Fibroblast of lung (primary cell): ENCODE data around the gene PCDHA5. TPM values are rescaled to one million over a fixed set of nuclear protein-coding genes. Genes with fewer than 3 reads are reported as not detected.
"Not testable (repeated sequence)": the region's sequence is repeated elsewhere in the genome, so short reads cannot be mapped to it uniquely, and the experiment has no call there.

Experiments used
- DNase-seq, 2 donors: peaks; one replicate each; pipeline versions ENCODE4 v3.0.0 to v3.0.0-alpha.2; 2010; ENCODE audit warnings: low read depth in 2 of 2
- H2AFZ ChIP-seq: 2 replicates; pipeline ENCODE4 v1.5.1; 2012; ENCODE audit warnings: low read length, control low read depth, inconsistent platforms
- H3K27ac ChIP-seq: 2 replicates; pipeline ENCODE4 v1.5.1; 2011; ENCODE audit warnings: low read length, control low read depth; ENCODE audit not compliant: insufficient read depth
- H3K27me3 ChIP-seq: 2 replicates; pipeline ENCODE4 v1.5.1; 2011; ENCODE audit warnings: mild to moderate bottlenecking, low read length; ENCODE audit not compliant: control insufficient read depth, insufficient read depth
- H3K36me3 ChIP-seq: 2 replicates; pipeline ENCODE4 v1.5.1; 2011; ENCODE audit warnings: low read length; ENCODE audit not compliant: control insufficient read depth, insufficient read depth
- H3K4me1 ChIP-seq: 2 replicates; pipeline ENCODE4 v1.5.1; 2011; ENCODE audit warnings: low read length; ENCODE audit not compliant: control insufficient read depth, insufficient read depth; ENCODE audit errors: extremely low read depth
- H3K4me2 ChIP-seq: 2 replicates; pipeline ENCODE4 v1.5.1; 2011; ENCODE audit warnings: low read length, control low read depth; ENCODE audit not compliant: insufficient read depth; ENCODE audit errors: extremely low read depth
- H3K4me3 ChIP-seq, 4 experiments: fragments of 200-600 bp in 1 of 4; sonication (generic) in 1 of 4; replicated peaks in 1 of 4; 2 replicates each; pipeline ENCODE4 v1.5.1; 2011 to 2016; ENCODE audit warnings: low read length in 4 of 4, low read depth in 3 of 4, mild to moderate bottlenecking in 3 of 4, control low read depth in 2 of 4, inconsistent platforms in 1 of 4, mixed read lengths in 1 of 4; ENCODE audit not compliant: insufficient read depth in 1 of 4; ENCODE audit errors: control extremely low read depth in 1 of 4
- H3K79me2 ChIP-seq: 2 replicates; pipeline ENCODE4 v1.5.1; 2012; ENCODE audit warnings: mild to moderate bottlenecking, low read length, inconsistent platforms; ENCODE audit not compliant: control insufficient read depth, insufficient read depth
- H3K9ac ChIP-seq: 2 replicates; pipeline ENCODE4 v1.5.1; 2011; ENCODE audit warnings: mild to moderate bottlenecking, low read length, control low read depth; ENCODE audit not compliant: insufficient read depth
- H3K9me3 ChIP-seq: 2 replicates; pipeline ENCODE4 v1.5.1; 2012; ENCODE audit warnings: low read depth, low read length; ENCODE audit not compliant: control insufficient read depth, insufficient read depth
- H4K20me1 ChIP-seq: 2 replicates; pipeline ENCODE4 v1.5.1; 2011; ENCODE audit warnings: low read length; ENCODE audit not compliant: control insufficient read depth, insufficient read depth; ENCODE audit errors: extremely low read depth
- EZH2 ChIP-seq: IDR thresholded peaks from 2 replicates; pipeline ENCODE4 v1.5.1; 2012; ENCODE audit warnings: low read length, control low read depth, mild to moderate bottlenecking; ENCODE audit errors: missing control alignments
- polyA plus RNA-seq, 2 donors: library from polyadenylated mRNA; depleted of rRNA in 1 of 2; stranded (reverse) in 1 of 2; unstranded in 1 of 2; fragments of >200 nt; gene quantifications; 2 replicates each; pipeline ENCODE4 v1.2.1, GENCODE V29; 2011 to 2012; ENCODE audit warnings: missing spikeins in 1 of 2
- total RNA-seq: library from RNA; depleted of rRNA; stranded (reverse); fragments of >200 nt; gene quantifications from 2 replicates; pipeline ENCODE4 v1.2.1, GENCODE V29; 2014
- TF ChIP-seq, protein P1 (sequence below), 2 donors: IDR thresholded peaks in 1 of 2; conservative IDR thresholded peaks in 1 of 2; 1 replicate in 1 of 2; 2 replicates in 1 of 2; pipeline ENCODE4 v1.5.1; 2011 to 2012; ENCODE audit warnings: low read length in 2 of 2, control low read depth in 1 of 2, inconsistent platforms in 1 of 2, low read depth in 1 of 2, mild to moderate bottlenecking in 1 of 2

The PCDHA5 gene
- total and polyA plus RNA-seq, 2 donors (not counting 1 experiment from before 2014, with no cell fraction given) = 0.24 to 0.33 TPM

DNA sequence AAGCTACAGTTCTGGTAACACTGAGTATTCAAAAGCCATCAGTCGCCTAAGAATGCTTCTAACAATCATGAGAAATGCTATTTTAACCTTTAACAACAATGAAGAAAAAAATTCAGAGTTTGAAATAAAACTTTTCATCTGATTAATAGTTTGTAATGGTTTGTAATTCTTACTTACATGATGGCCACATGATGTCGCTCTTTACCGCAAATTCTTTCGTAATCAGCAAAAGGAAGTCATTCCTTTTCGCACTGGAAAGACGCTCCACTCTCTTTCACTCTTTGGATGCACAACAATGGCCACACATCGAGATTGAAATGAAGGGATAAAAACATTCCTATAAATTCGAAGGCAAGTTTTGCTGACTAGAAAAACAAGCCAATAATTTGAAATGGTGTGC, 12.6 kb downstream of the PCDHA5 start, which contains the start of gene PCDHA7:
TSS of gene PCDHA7 (plus strand) at position 277 of the 400 bp plus-strand sequence. CDS start at position 392, 115 bp downstream.
- Histone ChIP-seq H3K4me2 (no peak within 1 kb of the TSS), H3K4me1 (no peaks in the 10 kb centered on the region), H3K4me3 (peak within 1 kb of the TSS in 2 of 4 experiments; percentile 16 to 43), H3K27ac (no peak within 1 kb of the TSS), H2AFZ (peak within 1 kb of the TSS; percentile 29), H3K79me2 (no peaks in the 10 kb centered on the region), H3K9ac (no peak within 1 kb of the TSS), H3K27me3 (no peaks in the 10 kb centered on the region), H3K36me3 (no peaks in the 10 kb centered on the region), H4K20me1 (no peaks in the 10 kb centered on the region), H3K9me3 (no peaks in the 10 kb centered on the region)
- peak; percentile 14 to 32 for DNase-seq
- no peak for TF ChIP-seq EZH2
- TF ChIP-seq, protein P1, sequence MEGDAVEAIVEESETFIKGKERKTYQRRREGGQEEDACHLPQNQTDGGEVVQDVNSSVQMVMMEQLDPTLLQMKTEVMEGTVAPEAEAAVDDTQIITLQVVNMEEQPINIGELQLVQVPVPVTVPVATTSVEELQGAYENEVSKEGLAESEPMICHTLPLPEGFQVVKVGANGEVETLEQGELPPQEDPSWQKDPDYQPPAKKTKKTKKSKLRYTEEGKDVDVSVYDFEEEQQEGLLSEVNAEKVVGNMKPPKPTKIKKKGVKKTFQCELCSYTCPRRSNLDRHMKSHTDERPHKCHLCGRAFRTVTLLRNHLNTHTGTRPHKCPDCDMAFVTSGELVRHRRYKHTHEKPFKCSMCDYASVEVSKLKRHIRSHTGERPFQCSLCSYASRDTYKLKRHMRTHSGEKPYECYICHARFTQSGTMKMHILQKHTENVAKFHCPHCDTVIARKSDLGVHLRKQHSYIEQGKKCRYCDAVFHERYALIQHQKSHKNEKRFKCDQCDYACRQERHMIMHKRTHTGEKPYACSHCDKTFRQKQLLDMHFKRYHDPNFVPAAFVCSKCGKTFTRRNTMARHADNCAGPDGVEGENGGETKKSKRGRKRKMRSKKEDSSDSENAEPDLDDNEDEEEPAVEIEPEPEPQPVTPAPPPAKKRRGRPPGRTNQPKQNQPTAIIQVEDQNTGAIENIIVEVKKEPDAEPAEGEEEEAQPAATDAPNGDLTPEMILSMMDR (conservative IDR thresholded peaks at IDR 0.05 in 1 of 2, IDR thresholded peaks at IDR 0.05 in 1 of 2; ENCODE audit: low read depth in 1 of 2, low read length in 2 of 2) = peak in 1 of 2 donors; percentile 1

DNA sequence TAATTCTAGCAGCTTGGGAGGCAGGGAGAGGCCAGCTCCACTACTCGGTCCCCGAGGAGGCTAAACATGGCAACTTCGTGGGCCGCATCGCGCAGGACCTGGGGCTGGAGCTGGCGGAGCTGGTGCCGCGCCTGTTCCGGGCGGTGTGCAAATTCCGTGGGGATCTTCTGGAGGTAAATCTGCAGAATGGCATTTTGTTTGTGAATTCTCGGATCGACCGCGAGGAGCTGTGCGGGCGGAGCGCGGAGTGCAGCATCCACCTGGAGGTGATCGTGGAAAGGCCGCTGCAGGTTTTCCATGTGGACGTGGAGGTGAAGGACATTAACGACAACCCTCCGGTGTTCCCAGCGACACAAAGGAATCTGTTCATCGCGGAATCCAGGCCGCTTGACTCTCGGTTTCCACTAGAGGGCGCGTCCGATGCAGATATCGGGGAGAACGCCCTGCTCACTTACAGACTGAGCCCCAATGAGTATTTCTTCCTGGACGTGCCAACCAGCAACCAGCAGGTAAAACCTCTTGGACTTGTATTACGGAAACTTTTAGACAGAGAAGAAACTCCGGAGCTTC, 13.1 kb downstream of the PCDHA5 start:
- not testable (repeated sequence) for H3K27me3 ChIP-seq, H3K9me3 ChIP-seq, H4K20me1 ChIP-seq, DNase-seq, H3K36me3 ChIP-seq, H3K4me2 ChIP-seq, H3K9ac ChIP-seq, H3K4me1 ChIP-seq, H3K27ac ChIP-seq, H3K79me2 ChIP-seq
- Histone ChIP-seq H2AFZ (peak overlapping the region; percentile 29), H3K4me3 (peak overlapping the region in 2 of 4 experiments; percentile 16 to 43)

DNA sequence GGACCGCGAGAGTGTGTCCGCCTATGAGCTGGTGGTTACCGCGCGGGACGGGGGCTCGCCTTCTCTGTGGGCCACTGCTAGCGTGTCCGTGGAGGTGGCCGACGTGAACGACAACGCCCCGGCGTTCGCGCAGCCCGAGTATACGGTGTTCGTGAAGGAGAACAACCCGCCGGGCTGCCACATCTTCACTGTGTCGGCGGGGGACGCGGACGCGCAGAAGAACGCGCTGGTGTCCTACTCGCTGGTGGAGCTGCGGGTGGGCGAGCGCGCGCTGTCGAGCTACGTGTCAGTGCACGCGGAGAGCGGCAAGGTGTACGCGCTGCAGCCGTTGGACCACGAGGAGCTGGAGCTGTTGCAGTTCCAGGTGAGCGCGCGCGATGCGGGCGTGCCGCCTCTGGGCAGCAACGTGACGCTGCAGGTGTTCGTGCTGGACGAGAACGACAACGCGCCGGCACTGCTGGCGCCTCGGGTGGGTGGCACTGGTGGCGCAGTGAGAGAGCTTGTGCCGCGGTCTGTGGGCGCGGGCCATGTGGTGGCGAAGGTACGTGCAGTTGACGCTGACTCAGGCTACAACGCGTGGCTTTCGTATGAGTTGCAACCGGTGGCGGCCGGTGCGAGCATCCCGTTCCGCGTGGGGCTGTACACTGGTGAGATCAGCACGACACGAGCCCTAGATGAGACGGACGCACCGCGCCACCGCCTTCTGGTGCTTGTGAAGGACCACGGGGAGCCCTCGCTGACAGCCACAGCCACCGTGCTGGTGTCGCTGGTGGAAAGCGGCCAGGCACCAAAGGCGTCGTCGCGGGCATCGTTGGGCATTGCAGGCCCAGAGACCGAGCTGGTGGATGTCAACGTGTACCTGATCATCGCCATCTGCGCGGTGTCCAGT, 14.5 kb downstream of the PCDHA5 start:
- H3K36me3 ChIP-seq = no peaks in the 10 kb centered on the region
- no peak for DNase-seq
- TF ChIP-seq, protein P1 (conservative IDR thresholded peaks at IDR 0.05 in 1 of 2, IDR thresholded peaks at IDR 0.05 in 1 of 2; ENCODE audit: low read depth in 1 of 2, low read length in 2 of 2) = no peak
- no peak for TF ChIP-seq EZH2

More for the DNA sequence above, 14.5 kb downstream of the PCDHA5 start:
- no peaks in the 10 kb centered on the region for H3K27me3 ChIP-seq
- no peak overlapping the region for H3K27ac ChIP-seq
- H3K79me2 ChIP-seq = no peaks in the 10 kb centered on the region
- H3K4me3 ChIP-seq = no peak overlapping the region
- H3K4me2 ChIP-seq = no peak overlapping the region
- no peaks in the 10 kb centered on the region for H3K4me1 ChIP-seq
- no peak overlapping the region for H3K9ac ChIP-seq
- H3K9me3 ChIP-seq = no peaks in the 10 kb centered on the region
- no peaks in the 10 kb centered on the region for H4K20me1 ChIP-seq
- no peak overlapping the region for H2AFZ ChIP-seq
